Measurements from ENCODE around the gene ARHGDIG. TPM values are rescaled to one million over a fixed set of nuclear protein-coding genes. Genes with fewer than 3 reads are reported as not detected.

The ARHGDIG gene
- total RNA-seq, 4 donors from 2014 or later, result not detected

DNA sequence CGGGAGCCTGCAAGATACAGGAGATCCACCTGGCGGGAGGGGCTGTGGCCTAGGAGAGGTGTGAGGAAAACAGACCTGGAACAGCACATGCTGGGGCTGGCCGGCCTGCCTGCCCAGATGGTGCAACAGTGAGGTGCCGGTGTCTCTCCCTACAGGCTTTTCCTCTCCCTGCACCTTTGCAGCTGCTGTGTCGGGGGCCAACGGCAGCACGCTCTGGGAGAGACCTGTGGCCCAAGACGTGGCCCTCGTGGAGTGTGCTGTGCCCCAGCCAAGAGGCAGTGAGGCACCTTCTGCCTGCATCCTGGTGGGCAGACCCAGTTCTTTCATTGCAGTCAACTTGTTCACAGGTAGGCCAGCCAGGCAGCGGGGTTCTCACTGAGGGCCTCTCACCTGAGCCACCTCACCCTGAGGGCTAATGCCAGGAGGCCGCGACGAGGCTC is 20.6 kb upstream of the ARHGDIG start:
- H3K4me1 ChIP-seq, result no peaks in the 10 kb centered on the region
- WGBS, 2 donors, result 92% methylated on average over 10 of the region's 13 CpGs
- DNase-seq (ENCODE audit: low spot score in 2 of 2), result no peak
- no peaks in the 10 kb centered on the region for H3K27me3 ChIP-seq
- peaks cover 0 to 92% (median 13%) of the 10 kb centered on the region in 3 donors for H3K36me3 ChIP-seq
- H3K27ac ChIP-seq, result no peak overlapping the region
- no peak overlapping the region for H3K4me3 ChIP-seq
- H3K9me3 ChIP-seq, result no peaks in the 10 kb centered on the region
- TF ChIP-seq POLR2A (IDR thresholded peaks at IDR 0.05), result no peak
- TF ChIP-seq, protein P1, sequence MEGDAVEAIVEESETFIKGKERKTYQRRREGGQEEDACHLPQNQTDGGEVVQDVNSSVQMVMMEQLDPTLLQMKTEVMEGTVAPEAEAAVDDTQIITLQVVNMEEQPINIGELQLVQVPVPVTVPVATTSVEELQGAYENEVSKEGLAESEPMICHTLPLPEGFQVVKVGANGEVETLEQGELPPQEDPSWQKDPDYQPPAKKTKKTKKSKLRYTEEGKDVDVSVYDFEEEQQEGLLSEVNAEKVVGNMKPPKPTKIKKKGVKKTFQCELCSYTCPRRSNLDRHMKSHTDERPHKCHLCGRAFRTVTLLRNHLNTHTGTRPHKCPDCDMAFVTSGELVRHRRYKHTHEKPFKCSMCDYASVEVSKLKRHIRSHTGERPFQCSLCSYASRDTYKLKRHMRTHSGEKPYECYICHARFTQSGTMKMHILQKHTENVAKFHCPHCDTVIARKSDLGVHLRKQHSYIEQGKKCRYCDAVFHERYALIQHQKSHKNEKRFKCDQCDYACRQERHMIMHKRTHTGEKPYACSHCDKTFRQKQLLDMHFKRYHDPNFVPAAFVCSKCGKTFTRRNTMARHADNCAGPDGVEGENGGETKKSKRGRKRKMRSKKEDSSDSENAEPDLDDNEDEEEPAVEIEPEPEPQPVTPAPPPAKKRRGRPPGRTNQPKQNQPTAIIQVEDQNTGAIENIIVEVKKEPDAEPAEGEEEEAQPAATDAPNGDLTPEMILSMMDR (IDR thresholded peaks at IDR 0.05), result no peak
- no peak for TF ChIP-seq EP300 (IDR thresholded peaks at IDR 0.05)

- Histone ChIP-seq H3K27me3 (no peaks in the 10 kb centered on the region), H3K9me3 (no peaks in the 10 kb centered on the region), H3K27ac (no peak overlapping the region), H3K36me3 (peaks cover 0 to 92% (median 13%) of the 10 kb centered on the region in 3 donors), H3K4me3 (no peak overlapping the region), H3K4me1 (peaks cover 0 to 2% (median 0%) of the 10 kb centered on the region in 4 donors)
- DNase-seq (ENCODE audit: low spot score in 2 of 2), result no peak
- TF ChIP-seq, protein P1 (IDR thresholded peaks at IDR 0.05), result no peak
- no peak for TF ChIP-seq EP300 (IDR thresholded peaks at IDR 0.05)
- TF ChIP-seq POLR2A (IDR thresholded peaks at IDR 0.05), result no peak
- 92% methylated on average over 13 to 19 of the region's 19 CpGs for WGBS, 2 donors
These were observed 20.1 kb upstream of the ARHGDIG start for GRCh38 chr16:260326-260725.

DNA sequence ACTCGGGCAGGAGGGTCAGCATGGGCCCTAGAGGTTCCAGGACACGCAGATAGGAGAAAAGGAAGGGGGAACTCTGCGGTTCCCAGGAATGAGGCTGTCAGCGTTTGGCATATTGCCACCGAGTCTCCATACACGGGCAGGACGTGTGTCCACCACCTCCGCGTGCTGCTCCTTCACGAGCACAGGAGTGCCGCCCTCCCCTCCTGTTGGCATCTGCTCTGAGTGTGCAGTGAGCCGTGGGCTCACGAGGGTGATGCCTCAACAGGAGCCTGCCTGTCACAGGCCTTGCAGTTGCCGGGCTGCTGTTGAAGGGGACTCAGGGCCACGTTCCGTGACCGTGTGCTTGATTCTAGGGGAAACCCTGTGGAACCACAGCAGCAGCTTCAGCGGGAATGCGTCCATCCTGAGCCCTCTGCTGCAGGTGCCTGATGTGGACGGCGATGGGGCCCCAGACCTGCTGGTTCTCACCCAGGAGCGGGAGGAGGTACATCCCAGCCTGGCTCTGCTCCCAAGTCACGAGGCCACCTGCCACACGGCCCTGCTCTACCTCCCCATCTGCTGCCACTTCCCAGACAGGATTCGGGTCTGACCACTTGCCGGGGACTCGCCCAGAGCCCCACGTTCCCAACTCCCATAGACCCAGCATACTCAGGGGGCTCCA is 19.2 kb upstream of the ARHGDIG start:
- no peaks in the 10 kb centered on the region for H3K27me3 ChIP-seq
- no peaks in the 10 kb centered on the region for H3K9me3 ChIP-seq
- H3K36me3 ChIP-seq, result peaks cover 0 to 88% (median 9%) of the 10 kb centered on the region in 3 donors
- no peak for DNase-seq (ENCODE audit: low spot score in 2 of 2)
- no peak overlapping the region for H3K27ac ChIP-seq
- TF ChIP-seq EP300 (IDR thresholded peaks at IDR 0.05) (no peak), POLR2A (IDR thresholded peaks at IDR 0.05) (no peak)
- TF ChIP-seq, protein P1 (IDR thresholded peaks at IDR 0.05), result no peak
- H3K4me3 ChIP-seq, result no peak overlapping the region
- 83 to 88% methylated on average over 16 to 27 of the region's 28 CpGs for WGBS, 2 donors
- H3K4me1 ChIP-seq, result peaks cover 0 to 10% (median 0%) of the 10 kb centered on the region in 4 donors

- Histone ChIP-seq H3K27ac (no peak overlapping the region), H3K36me3 (peaks cover 0 to 79% (median 9%) of the 10 kb centered on the region in 3 donors), H3K4me1 (peaks cover 0 to 16% (median 0%) of the 10 kb centered on the region in 4 donors), H3K27me3 (no peaks in the 10 kb centered on the region), H3K4me3 (no peak overlapping the region), H3K9me3 (no peaks in the 10 kb centered on the region)
- no peak for TF ChIP-seq POLR2A (IDR thresholded peaks at IDR 0.05)
- TF ChIP-seq EP300 (IDR thresholded peaks at IDR 0.05), result no peak
- TF ChIP-seq, protein P1 (IDR thresholded peaks at IDR 0.05), result no peak
- no peak for DNase-seq (ENCODE audit: low spot score in 2 of 2)
- WGBS, 2 donors, result 90 to 94% methylated on average over 21 to 29 of the region's 29 CpGs
These were observed 18.2 kb upstream of the ARHGDIG start for GRCh38 chr16:262121-262745.

GRCh38 chr16:263182-263774 is 17.1 kb upstream of the ARHGDIG start:
- H3K4me1 ChIP-seq, result peaks cover 0 to 16% (median 0%) of the 10 kb centered on the region in 4 donors
- 91 to 96% methylated on average over 30 to 31 of the region's 35 CpGs for WGBS, 2 donors
- no peak for DNase-seq (ENCODE audit: low spot score in 2 of 2)
- TF ChIP-seq POLR2A (IDR thresholded peaks at IDR 0.05), result no peak
- no peak for TF ChIP-seq EP300 (IDR thresholded peaks at IDR 0.05)
- TF ChIP-seq, protein P1 (IDR thresholded peaks at IDR 0.05), result no peak
- no peak overlapping the region for H3K27ac ChIP-seq
- peaks cover 0 to 72% (median 9%) of the 10 kb centered on the region in 3 donors for H3K36me3 ChIP-seq
- no peaks in the 10 kb centered on the region for H3K27me3 ChIP-seq
- no peak overlapping the region for H3K4me3 ChIP-seq
- no peaks in the 10 kb centered on the region for H3K9me3 ChIP-seq
